Endothelial cell of umbilical vein (primary cell): Measurements from ENCODE around the gene GLIS2.

Source experiments
- EZH2 ChIP-seq: IDR thresholded peaks from 2 replicates; pipeline ENCODE4 v1.6.1; 2012; ENCODE audit warnings: borderline replicate concordance, low read depth, mild to moderate bottlenecking, moderate library complexity, low read length, inconsistent platforms; ENCODE audit not compliant: severe bottlenecking
- FOS ChIP-seq: IDR thresholded peaks from 2 replicates; pipeline ENCODE4 v1.6.1; 2011; ENCODE audit warnings: mild to moderate bottlenecking, low read length, moderate library complexity, borderline replicate concordance; ENCODE audit not compliant: insufficient read depth
- GATA2 ChIP-seq: IDR thresholded peaks from 2 replicates; pipeline ENCODE4 v1.7.0; 2011; ENCODE audit warnings: low read depth, mild to moderate bottlenecking, moderate library complexity, mixed read lengths, low read length; ENCODE audit not compliant: insufficient read length, insufficient read depth
- POLR2A ChIP-seq: IDR thresholded peaks from 2 replicates; pipeline ENCODE4 v1.6.1; 2012; ENCODE audit warnings: low read depth, mild to moderate bottlenecking, control low read depth, low read length
- POLR2AphosphoS5 ChIP-seq: IDR thresholded peaks from 2 replicates; pipeline ENCODE4 v1.6.1; 2012; ENCODE audit warnings: low read depth, mild to moderate bottlenecking, control low read depth, low read length, moderate library complexity; ENCODE audit not compliant: insufficient read depth
- TF ChIP-seq, protein P1 (sequence below): IDR thresholded peaks from 2 replicates; pipeline ENCODE4 v1.6.1; 2011; ENCODE audit not compliant: insufficient read depth, insufficient read length
- TF ChIP-seq, protein P2 (sequence below), 2 donors: IDR thresholded peaks; 1 replicate in 1 of 2; 2 replicates in 1 of 2; pipeline ENCODE4 v1.5.1; 2011; ENCODE audit warnings: low read length in 2 of 2, mild to moderate bottlenecking in 2 of 2, moderate library complexity in 2 of 2, control low read depth in 1 of 2, inconsistent platforms in 1 of 2, low read depth in 1 of 2; ENCODE audit not compliant: insufficient read depth in 1 of 2; ENCODE audit errors: extremely low read depth in 1 of 2

GRCh38 chr16:4352843-4353242 is 37.0 kb downstream of the GLIS2 start:
- TF ChIP-seq, protein P1, sequence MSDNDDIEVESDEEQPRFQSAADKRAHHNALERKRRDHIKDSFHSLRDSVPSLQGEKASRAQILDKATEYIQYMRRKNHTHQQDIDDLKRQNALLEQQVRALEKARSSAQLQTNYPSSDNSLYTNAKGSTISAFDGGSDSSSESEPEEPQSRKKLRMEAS, result no peak
- TF ChIP-seq EZH2 (no peak), POLR2AphosphoS5 (no peak), FOS (no peak), POLR2A (no peak), GATA2 (no peak)
- TF ChIP-seq, protein P2, sequence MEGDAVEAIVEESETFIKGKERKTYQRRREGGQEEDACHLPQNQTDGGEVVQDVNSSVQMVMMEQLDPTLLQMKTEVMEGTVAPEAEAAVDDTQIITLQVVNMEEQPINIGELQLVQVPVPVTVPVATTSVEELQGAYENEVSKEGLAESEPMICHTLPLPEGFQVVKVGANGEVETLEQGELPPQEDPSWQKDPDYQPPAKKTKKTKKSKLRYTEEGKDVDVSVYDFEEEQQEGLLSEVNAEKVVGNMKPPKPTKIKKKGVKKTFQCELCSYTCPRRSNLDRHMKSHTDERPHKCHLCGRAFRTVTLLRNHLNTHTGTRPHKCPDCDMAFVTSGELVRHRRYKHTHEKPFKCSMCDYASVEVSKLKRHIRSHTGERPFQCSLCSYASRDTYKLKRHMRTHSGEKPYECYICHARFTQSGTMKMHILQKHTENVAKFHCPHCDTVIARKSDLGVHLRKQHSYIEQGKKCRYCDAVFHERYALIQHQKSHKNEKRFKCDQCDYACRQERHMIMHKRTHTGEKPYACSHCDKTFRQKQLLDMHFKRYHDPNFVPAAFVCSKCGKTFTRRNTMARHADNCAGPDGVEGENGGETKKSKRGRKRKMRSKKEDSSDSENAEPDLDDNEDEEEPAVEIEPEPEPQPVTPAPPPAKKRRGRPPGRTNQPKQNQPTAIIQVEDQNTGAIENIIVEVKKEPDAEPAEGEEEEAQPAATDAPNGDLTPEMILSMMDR (IDR thresholded peaks at IDR 0.05; ENCODE audit: extremely low read depth in 1 of 2, insufficient read depth in 1 of 2, low read depth in 1 of 2, low read length in 2 of 2), result no peak
